ENCODE data around the gene ST3GAL3. TPM values are rescaled to one million over a fixed set of nuclear protein-coding genes. Genes with fewer than 3 reads are reported as not detected.

The ST3GAL3 gene
- total and polyA plus RNA-seq, 10 of the 15 experiments (the other 5 are each of a cell fraction or from before 2014, with no cell fraction given), result 1.2 to 19.3 (median 11.0) TPM

GRCh38 chr1:43783671-43784205 lies 76.4 kb downstream of the ST3GAL3 start:
- intact Hi-C loops (cut with micrococcal nuclease; ENCODE audit: unreplicated experiment), result no loop called here
- Histone ChIP-seq H3K36me3 (ENCODE audit: control insufficient read depth in 2 of 2, insufficient read depth in 2 of 2, low read length in 1 of 2) (peaks cover 0 to 3% of the 10 kb centered on the region in 2 experiments; a peak in 1 of 4 replicates), H3K9ac (ENCODE audit: control insufficient read depth, insufficient read depth, low read length) (peak overlapping the region; percentile 32; the same call in 1 of the 2 replicates), H2AFZ (ENCODE audit: control insufficient read depth, low read depth, low read length) (peak overlapping the region; percentile 47), H3K4me1 (ENCODE audit: control insufficient read depth, insufficient read depth, low read length) (peaks cover 19% of the 10 kb centered on the region), H3K9me3 (replicated peaks; ENCODE audit: control insufficient read depth, insufficient read depth, low read length) (peaks cover 8% of the 10 kb centered on the region; the same call in 2 of the 3 replicates), H3K4me2 (ENCODE audit: control insufficient read depth, insufficient read depth) (peak overlapping the region; percentile 77), H3K27ac (ENCODE audit: control insufficient read depth, insufficient read depth) (peak overlapping the region; percentile 88), H4K20me1 (ENCODE audit: control insufficient read depth, insufficient read depth) (no peaks in the 10 kb centered on the region), H3K79me2 (ENCODE audit: control insufficient read depth, insufficient read depth, low read length) (no peaks in the 10 kb centered on the region; the same call in 1 of the 2 replicates), H3K27me3 (replicated peaks in 1 of 2; ENCODE audit: control insufficient read depth in 2 of 2, insufficient read depth in 2 of 2, low read length in 1 of 2) (no peaks in the 10 kb centered on the region), H3K4me3 (no peak overlapping the region)
- FAIRE-seq (no peak), DNase-seq (ENCODE audit: low read depth, low spot score) (peak; percentile 84), ATAC-seq (peak; percentile 87)
- CTCF ChIA-PET, result interaction anchor here (0.7 to 2.8 kb wide), 11 partner anchors 9 to 264 kb away, joined by 3 to 22 read pairs (median 3); no protein-coding TSS in a partner anchor
- BruUV-seq (replicated peaks), result no TSS peak
- SMC1A ChIA-PET (ENCODE audit: uncharacterized antibody, unreplicated experiment), result interaction anchor here (0.6 to 5.8 kb wide), 13 partner anchors 9 to 150 kb away, joined by 3 to 51 read pairs (median 8); partner anchors contain the start of gene ARTN
- POLR2A ChIA-PET, result interaction anchor here (0.8 to 2.6 kb wide), 4 partner anchors 9 to 162 kb away, joined by 3 to 14 read pairs (median 8); no protein-coding TSS in a partner anchor
- in situ Hi-C loops (cut with MboI), result no loop called here
- 73% methylated on average over 3 of the region's 3 CpGs for WGBS (ENCODE audit: insufficient coverage, insufficient replicate concordance, low lambda C conversion rate, missing lambda C conversion rate)
- RAD21 ChIA-PET (ENCODE audit: unreplicated experiment), result interaction anchor here (1.0 to 3.5 kb wide), 8 partner anchors 11 to 151 kb away, joined by 3 to 23 read pairs (median 6); no protein-coding TSS in a partner anchor
- TF ChIP-seq YBX1 (IDR thresholded peaks at IDR 0.05) (no peak), TCF12 (IDR thresholded peaks at IDR 0.05; ENCODE audit: low read depth, low read length) (no peak), MXI1 (IDR thresholded peaks at IDR 0.05; ENCODE audit: low read depth, low read length) (peak; percentile 19; the same call in 1 of the 2 replicates), ZNF274 (IDR thresholded peaks at IDR 0.05; ENCODE audit: insufficient read depth, insufficient read length) (no peak), DPF2 (IDR thresholded peaks at IDR 0.05) (peak; percentile 48; the same call in 1 of the 2 replicates), KLF5 (IDR thresholded peaks at IDR 0.05; ENCODE audit: partially characterized antibody) (no peak), E2F4 (IDR thresholded peaks at IDR 0.05; ENCODE audit: low read depth, low read length) (no peak), MEF2B (IDR thresholded peaks at IDR 0.05; ENCODE audit: partially characterized antibody, poor library complexity, severe bottlenecking) (peak; percentile 39), EZH2 (IDR thresholded peaks at IDR 0.05; ENCODE audit: borderline replicate concordance, control insufficient read depth, low read depth, low read length) (no peak), RUNX3 (IDR thresholded peaks at IDR 0.05; ENCODE audit: low read length) (peak; percentile 80), MTA2 (IDR thresholded peaks at IDR 0.05; ENCODE audit: low read depth) (peak; percentile 68; the same call in 1 of the 2 replicates), BACH1 (IDR thresholded peaks at IDR 0.05; ENCODE audit: borderline replicate concordance) (peak; percentile 95; the same call in 1 of the 2 replicates), RAD51 (IDR thresholded peaks at IDR 0.05) (peak; percentile 35; the same call in 1 of the 2 replicates), PAX5 (IDR thresholded peaks at IDR 0.05; ENCODE audit: borderline replicate concordance, low read depth, low read length) (peak; percentile 79; the same call in 1 of the 2 replicates), NFIC (IDR thresholded peaks at IDR 0.05; ENCODE audit: low read depth, low read length) (peak; percentile 73; the same call in 1 of the 2 replicates), NR2F1 (conservative IDR thresholded peaks at IDR 0.05) (0 out of 2 replicates have a peak, but pooled peaks have one; percentile 17), NKRF (conservative IDR thresholded peaks at IDR 0.05) (no peak), IKZF2 (IDR thresholded peaks at IDR 0.05) (peak; percentile 87 to 90), CREM (IDR thresholded peaks at IDR 0.05; ENCODE audit: low read depth) (0 out of 2 replicates have a peak, but pooled peaks have one; percentile 20), BRCA1 (IDR thresholded peaks at IDR 0.05; ENCODE audit: low read depth, low read length) (no peak), SIN3A (IDR thresholded peaks at IDR 0.05; ENCODE audit: low read depth, low read length) (no peak)

All from GM12878 (cell line).